HG02884 (cell line): ENCODE data around the gene ZNF432.
"Not testable (repeated sequence)": the region's sequence is repeated elsewhere in the genome, so short reads cannot be mapped to it uniquely, and the experiment has no call there.

Source experiments
- ATAC-seq: cut with Tn5 transposase; IDR thresholded peaks from one replicate; pipeline ENCODE4 v1.9.1; 2021; ENCODE audit warnings: mild to moderate bottlenecking, moderate library complexity; ENCODE audit not compliant: unreplicated experiment

ZNF432 gene

GRCh38 chr19:52048555-52049501 lies at the start of gene ZNF432:
Gene ZNF432, minus strand, starts transcription at chr19:52048838. Its CDS starts 1,970 bp downstream, at chr19:52046868.
- peak; percentile 84 for ATAC-seq

GRCh38 chr19:52096416-52096815 lies 47.8 kb upstream of the ZNF432 start:
- not testable (repeated sequence) for ATAC-seq

- ATAC-seq, result peak; percentile 48
Observed at GRCh38 chr19:52095172-52096014, 46.8 kb upstream of the ZNF432 start, which contains the start of gene ZNF841. Gene ZNF841, minus strand, starts transcription at chr19:52095765. Its CDS starts 10,964 bp downstream, at chr19:52084801.

- ATAC-seq, result no peak
Observed at GRCh38 chr19:52094526-52095130, 46.0 kb upstream of the ZNF432 start.

GRCh38 chr19:52086481-52086880 lies 37.8 kb upstream of the ZNF432 start:
- ATAC-seq, result no peak

GRCh38 chr19:52070496-52070895 lies 21.9 kb upstream of the ZNF432 start:
- no peak for ATAC-seq

- ATAC-seq, result no peak
Observed at GRCh38 chr19:52069653-52070052, 21.0 kb upstream of the ZNF432 start.

GRCh38 chr19:52066258-52066863 lies 17.7 kb upstream of the ZNF432 start:
- no peak for ATAC-seq

GRCh38 chr19:52065399-52065798 lies 16.8 kb upstream of the ZNF432 start:
- ATAC-seq, result no peak

- ATAC-seq, result not testable (repeated sequence)
Observed at GRCh38 chr19:52056480-52056879, 7.8 kb upstream of the ZNF432 start.

GRCh38 chr19:52051736-52052135 lies 3.1 kb upstream of the ZNF432 start:
- ATAC-seq, result not testable (repeated sequence)

- no peak for ATAC-seq
Observed at GRCh38 chr19:52039169-52039568, 9.5 kb downstream of the ZNF432 start.

- ATAC-seq, result no peak
Observed at GRCh38 chr19:52034051-52034728, 14.4 kb downstream of the ZNF432 start.

GRCh38 chr19:52028780-52029123 lies 19.9 kb downstream of the ZNF432 start:
- ATAC-seq, result peak; percentile 25

- peak; percentile 82 for ATAC-seq
Observed at GRCh38 chr19:52028027-52028779, 20.4 kb downstream of the ZNF432 start, which contains the start of gene ZNF614. Gene ZNF614, minus strand, starts transcription at chr19:52028379. Its CDS starts 2,634 bp downstream, at chr19:52025745.

- not testable (repeated sequence) for ATAC-seq
Observed at GRCh38 chr19:52026255-52026990, 22.2 kb downstream of the ZNF432 start.

- not testable (repeated sequence) for ATAC-seq
Observed at GRCh38 chr19:52024478-52024877, 24.2 kb downstream of the ZNF432 start.

GRCh38 chr19:52022193-52022592 lies 26.4 kb downstream of the ZNF432 start:
- ATAC-seq, result no peak

- ATAC-seq, result no peak
Observed at GRCh38 chr19:52020506-52020905, 28.1 kb downstream of the ZNF432 start.
